Spleen (tissue), 7 donors: ENCODE measurements around the gene SBF1.

Experiments
- CTCF ChIP-seq, 11 experiments: fragments of 200-600 bp in 7 of 11; fragments of 450-650 bp in 4 of 11; sonication (generic) in 4 of 11; IDR thresholded peaks in 8 of 11; conservative IDR thresholded peaks in 3 of 11; 1 replicate in 7 of 11; 2 replicates in 4 of 11; pipeline versions ENCODE4 v1.4.0 to v1.8.0; 2016 to 2021; ENCODE audit warnings: antibody characterized with exemption in 11 of 11, inconsistent platforms in 4 of 11, mild to moderate bottlenecking in 1 of 11
- POLR2AphosphoS5 ChIP-seq, 3 donors: sonication (generic); formaldehyde crosslinking; IDR thresholded peaks; one replicate each; pipeline ENCODE4 v1.5.1; 2017; ENCODE audit warnings: antibody characterized with exemption in 3 of 3
- donor health status: DM: no; HTN: no; CAD: no; lungs with moderate emphysema.
- donor health status: DM: no; HTN: no; CAD: no.
- donor health status: DM: no; HTN: no; CAD: no.

GRCh38 chr22:50523458-50523805 is 48.6 kb upstream of the SBF1 start:
- TF ChIP-seq CTCF (IDR thresholded peaks at IDR 0.05 in 8 of 11, conservative IDR thresholded peaks at IDR 0.05 in 3 of 11) = no peak
- no peak for TF ChIP-seq POLR2AphosphoS5 (IDR thresholded peaks at IDR 0.05)
